NCI-H2081 (cell line): ENCODE measurements around the gene UBASH3B.
A peak's percentile ranks its signal among the peaks of the same experiment; 100 is the strongest.

Experiments used
- DNase-seq, 2 experiments: peaks; one replicate each; lab custom pipeline; 2025; lab: John Stamatoyannopoulos, UW

UBASH3B gene

DNA sequence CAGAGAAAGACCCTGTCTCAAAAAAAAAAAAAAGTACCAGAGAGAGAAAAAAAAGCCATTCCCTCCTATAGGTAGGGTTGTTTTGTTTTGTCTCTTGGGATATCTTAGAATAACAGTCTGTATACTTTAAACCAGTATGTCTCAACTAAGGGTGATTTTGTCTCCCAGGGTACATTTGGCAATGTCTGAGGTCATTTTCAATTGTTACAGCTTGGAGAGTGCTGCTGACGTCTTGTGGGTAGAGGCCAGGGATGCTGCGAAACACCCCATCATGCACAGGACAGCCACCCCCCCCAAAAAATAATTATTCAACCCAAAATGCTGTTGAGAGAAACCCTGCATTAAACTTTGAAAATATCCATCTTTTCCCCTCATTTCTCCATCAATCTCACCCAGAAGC lies 126.7 kb downstream of the UBASH3B start:
- no peak for DNase-seq

DNA sequence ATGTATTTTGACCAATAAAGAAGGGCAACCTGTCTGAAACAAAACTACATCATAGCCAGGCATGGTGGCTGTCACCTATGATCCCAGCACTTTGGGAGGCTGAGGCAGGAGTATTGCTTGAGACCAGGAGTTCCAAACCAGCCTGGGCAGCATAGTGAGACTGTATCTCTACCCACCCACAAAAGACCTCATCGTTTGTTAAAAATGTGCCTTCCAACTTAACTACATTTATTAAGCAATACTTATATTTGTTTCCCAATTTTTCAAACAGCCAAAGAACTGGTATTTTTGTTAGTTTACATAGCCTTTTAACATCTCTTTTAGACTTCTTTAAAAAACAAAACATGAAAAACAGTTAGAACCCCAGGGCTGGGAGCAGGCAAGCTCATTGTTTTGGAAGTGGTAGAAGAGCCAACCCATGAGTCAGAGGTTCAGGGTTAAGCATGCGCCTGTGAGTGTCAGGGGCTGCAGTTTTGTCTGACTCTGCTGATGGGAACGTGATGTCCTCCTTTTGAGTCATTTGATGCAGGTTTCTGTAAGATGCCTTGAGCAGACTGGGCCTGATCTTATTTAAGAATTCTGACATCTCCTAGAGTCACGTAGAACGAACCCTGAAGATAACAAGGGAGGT lies 128.9 kb downstream of the UBASH3B start:
- DNase-seq: no peak

GRCh38 chr11:122785031-122785541 lies 129.6 kb downstream of the UBASH3B start:
- DNase-seq: no peak

DNA sequence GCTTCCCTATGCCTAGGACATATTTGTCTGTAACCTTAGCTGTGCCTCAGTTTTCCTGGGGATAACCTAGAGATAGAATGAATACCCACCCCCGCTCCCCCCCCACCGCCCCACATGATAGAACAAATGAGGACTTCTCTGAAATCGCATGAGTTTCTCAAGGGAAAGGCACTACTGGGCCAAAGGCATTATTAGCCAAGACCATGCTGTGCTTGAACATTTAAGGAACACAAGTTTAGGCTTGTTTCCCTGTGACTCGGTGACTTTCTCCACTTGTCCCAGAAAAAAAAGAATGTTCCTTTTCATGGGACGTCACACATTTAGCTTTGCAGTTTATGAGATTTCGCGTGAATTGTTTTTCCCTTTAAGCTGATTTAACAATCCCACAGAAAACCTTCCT lies 131.4 kb downstream of the UBASH3B start:
- no peak for DNase-seq

DNA sequence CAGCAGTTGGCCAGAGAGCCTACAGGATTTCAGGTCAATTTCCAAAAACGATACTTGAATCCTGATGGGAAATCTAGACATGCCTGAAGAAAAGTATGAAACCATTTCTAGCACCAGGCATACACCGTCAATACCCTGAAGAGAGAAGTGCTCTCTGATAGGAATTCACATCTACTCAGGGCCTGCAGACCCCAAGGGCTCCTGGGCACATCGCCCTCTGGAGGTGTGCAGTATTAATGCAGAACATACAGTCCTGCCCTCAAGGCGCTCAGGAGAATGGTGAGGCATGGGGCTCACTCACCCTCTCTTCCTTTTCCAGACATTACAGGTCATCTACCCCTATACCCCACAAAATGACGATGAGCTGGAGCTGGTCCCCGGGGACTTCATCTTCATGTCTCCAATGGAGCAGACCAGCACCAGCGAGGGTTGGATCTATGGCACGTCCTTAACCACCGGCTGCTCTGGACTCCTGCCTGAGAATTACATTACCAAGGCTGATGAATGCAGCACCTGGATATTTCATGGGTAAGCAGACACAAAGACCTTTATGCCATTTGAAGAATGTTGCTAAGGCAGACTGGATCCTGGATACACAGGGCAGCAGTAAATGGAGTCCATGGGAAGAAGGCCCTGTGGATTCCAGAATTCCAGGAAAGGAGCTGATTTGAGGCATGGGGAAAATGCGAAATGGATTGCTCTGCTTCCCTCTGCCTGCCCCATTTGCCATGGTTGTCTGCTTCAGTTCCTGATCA lies 133.4 kb downstream of the UBASH3B start:
- no peak for DNase-seq

GRCh38 chr11:122789907-122790306 lies 134.4 kb downstream of the UBASH3B start:
- DNase-seq: no peak

DNA sequence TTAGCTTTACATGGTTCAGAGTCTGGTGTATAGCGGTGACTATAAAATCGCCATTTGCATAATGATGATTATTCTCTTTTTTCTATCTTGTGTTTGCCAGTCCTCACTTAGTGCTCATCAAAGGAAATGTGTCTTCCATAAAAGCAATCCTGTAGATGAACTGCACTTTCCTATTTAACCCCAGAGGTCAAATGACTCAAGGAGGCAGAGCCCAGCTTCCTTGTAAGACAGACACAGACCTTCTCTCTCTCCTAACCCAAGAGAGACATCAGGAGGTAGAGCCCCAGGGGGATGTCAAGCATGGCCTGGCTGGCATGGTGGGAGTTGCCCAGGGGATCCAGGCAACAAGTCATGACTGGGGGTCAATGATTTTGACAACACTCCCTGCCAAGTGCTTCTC lies 135.9 kb downstream of the UBASH3B start:
- DNase-seq: no peak

GRCh38 chr11:122791836-122792235 lies 136.3 kb downstream of the UBASH3B start:
- no peak for DNase-seq

DNA sequence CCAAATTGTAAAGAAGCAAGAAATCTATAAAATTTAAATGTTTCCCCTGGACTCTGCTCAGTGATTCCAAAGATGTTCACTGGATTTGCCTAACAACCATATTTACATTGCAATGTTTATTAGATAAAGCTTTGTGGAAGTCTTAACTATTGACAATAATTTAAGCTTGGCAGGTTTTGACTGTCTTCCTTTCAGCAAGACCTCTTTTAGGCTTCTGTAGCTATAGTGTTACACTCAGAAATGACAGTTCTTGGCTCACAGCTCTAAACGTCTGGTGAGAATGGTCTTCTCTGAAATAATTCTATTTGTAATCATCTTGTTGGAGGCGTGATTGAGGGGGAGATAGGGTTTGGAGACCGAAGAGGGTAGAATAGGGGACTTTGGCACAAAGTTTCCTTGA lies 138.0 kb downstream of the UBASH3B start:
- DNase-seq: no peak

GRCh38 chr11:122795307-122795706 lies 139.8 kb downstream of the UBASH3B start:
- DNase-seq: no peak

DNA sequence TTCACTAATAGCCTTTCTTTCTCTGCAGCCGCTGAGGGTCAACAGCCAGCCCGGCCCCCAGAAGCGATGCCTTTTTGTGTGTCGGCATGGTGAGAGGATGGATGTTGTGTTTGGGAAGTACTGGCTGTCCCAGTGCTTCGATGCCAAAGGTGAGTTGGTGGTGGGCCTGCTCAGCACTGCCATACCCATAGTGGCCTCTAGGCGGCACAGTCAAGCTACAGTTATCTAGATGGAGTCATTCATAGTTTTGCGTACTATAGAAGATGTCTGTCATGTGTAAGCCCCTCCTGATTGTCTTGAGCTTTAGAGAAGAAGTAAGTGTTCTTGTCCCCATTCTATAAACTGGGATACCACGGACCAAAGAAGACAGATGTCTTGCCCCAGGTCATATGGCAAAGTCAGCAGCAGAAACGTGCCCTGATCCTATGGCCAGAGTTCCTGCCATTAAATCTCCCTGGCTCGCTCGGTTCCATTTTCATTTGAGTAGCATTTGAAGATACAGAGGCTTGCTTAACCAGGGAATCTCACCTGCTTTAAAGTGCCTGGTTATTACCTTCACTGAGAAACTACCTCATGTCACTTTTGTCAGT lies 140.7 kb downstream of the UBASH3B start:
- peak in 1 of 2 experiments; percentile 44 for DNase-seq

DNA sequence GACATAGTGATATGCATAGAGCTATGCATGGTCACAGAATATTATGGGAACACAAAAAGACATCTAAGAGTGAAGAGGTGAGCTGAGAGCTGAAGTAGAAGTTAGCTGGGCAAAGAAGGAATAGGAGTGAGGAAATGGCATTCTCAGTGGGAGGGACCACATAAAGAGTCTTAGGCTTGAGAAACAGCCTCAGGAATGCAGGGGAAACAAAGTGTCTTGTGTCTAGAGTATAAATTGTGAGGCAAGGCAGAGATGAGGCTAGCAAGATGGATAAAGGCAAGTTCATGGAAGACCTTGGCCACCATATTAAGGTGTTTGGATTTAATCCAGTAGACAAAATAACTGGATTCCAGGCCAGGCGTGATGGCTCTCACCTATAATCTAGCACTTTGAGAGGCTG lies 142.1 kb downstream of the UBASH3B start:
- DNase-seq: no peak

DNA sequence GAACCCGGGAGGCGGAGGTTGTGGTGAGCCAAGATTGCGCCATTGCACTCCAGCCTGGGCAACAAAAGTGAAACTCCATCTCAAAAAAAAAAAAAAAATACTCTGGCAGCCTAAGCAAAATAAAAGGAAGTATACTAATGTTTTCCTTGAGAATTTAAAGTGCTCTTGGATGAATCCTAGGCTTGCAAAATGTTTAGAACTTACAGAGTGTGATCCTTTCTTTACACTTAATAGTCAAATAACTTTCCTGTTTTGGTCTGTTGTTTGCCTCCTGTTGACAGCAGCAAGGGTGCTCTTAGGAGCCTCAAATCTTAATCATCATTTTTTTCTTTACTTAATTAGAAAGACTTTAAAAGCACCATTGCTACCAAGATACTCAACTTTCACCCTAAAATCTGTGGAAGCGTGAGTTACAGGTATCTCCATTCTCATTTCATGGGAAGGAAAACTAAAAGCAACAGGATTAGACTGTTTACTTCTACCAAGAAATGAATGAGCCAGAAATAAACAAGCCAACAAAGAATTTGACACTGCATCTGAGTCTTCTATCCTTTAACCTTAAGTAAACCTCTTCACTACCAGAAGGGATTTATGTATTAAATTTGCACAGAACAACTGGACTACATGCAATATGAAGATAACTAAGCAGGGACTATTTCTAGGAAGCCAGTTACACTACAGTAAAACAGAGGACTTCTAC lies 144.0 kb downstream of the UBASH3B start:
- DNase-seq: no peak

DNA sequence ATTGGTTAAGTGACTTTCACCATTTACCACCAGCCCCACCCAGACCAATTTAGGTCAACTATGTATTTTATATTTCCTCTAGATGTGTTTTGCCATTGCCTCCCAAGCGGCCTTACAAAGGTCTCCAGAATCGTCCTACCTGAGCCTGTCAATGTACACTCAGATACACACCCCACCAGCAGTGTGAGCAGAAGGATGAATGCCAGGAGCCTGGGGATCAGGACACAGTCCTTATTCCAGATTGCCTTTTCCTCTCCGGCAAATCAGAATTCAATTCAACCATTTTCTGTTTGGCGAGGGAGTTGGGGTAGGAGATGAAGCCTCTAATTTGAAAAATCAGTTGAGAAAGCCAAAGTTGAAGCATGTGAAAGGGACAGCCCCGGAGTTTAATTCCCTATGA lies 147.4 kb downstream of the UBASH3B start:
- no peak for DNase-seq

GRCh38 chr11:122803306-122803705 lies 147.8 kb downstream of the UBASH3B start:
- DNase-seq: no peak

- DNase-seq: no peak
Measured at GRCh38 chr11:122803716-122804115, 148.2 kb downstream of the UBASH3B start.

DNA sequence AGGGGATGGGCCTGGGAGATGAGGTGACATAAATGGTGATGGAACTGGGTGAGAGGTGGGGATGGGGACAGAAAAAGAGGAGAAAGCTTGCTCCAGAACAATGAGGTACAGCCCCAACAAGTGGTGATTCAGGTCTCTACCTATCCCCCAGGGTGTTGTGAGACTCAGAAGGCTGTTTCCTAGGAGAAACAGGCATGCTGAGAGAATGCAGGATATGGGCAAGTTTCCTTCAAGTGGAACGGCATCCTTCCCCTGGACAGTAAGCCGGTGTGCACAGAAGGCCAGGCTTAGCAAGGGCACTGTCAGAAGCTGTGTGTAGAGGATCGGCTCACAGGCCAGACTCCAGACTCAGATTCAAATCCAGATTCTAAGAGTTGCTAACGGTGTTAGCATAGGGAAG lies 148.6 kb downstream of the UBASH3B start:
- DNase-seq: no peak

DNA sequence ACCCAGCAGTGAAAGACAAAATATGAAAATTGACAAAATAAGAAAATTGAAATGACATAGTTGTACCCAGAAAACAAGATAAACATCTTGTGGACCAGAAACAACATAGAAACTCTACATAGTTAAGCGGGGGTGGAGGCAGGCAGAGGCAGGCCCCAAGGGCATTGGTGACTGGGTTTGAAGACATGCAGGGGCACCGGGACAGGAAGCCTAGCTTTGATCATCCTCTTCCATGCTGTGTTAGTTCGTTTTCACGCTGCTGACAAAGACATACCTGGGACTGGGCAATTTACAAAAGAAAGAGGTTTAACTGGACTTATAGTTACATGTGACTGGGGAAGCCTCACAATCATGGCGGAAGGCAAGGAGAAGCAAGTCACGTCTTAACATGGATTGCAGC lies 149.3 kb downstream of the UBASH3B start:
- DNase-seq: no peak

GRCh38 chr11:122807731-122808477 lies 152.4 kb downstream of the UBASH3B start:
- DNase-seq: no peak

DNA sequence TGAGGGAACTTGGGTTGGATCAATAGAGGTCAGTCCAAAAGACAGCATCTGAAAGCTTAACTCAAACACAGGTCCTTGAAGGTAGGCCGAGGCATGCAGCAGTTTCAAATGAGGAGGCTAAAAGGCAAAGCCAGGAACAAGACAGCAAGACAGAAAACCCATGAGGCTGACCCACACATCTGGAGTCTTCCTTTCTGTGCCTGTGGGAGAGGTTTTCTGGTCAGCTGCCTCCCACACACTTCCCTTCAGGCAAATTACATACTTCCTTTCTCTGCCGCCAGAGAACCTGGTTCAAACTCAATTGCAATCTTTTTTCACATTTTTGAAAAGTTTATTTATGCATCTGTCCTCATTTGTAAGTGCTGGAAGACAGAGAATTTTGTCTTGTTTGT lies 153.0 kb downstream of the UBASH3B start:
- DNase-seq: no peak

DNA sequence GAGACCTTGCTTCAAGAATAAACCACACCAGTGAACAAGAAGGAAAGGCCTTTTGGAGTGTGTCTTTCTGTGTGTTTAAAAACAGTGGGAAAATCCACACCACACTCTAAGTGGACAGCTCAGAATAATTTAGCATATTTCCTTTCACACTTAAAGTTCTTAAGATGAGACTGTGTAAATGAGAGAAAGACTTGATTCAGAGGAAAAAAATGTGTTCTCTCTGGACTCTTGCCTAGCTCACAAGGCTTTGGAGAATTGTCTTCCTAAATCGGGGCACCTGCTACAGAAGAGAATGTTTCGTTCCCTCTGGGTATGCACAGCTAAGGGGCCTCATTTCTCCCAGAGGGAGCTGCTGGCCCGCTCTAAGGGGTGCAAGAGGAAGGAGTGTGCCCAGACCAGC lies 154.3 kb downstream of the UBASH3B start:
- DNase-seq: no peak

- DNase-seq: no peak
Measured at GRCh38 chr11:122811721-122812120, 156.2 kb downstream of the UBASH3B start.
